Stimulated activated CD8-positive, alpha-beta memory T cell treated with anti-CD3 and anti-CD28 coated beads, Interleukin-15, amount 100 ng/mL, for 1 hour (primary cell): ENCODE results near the gene EFNA5.

ENCODE experiments used
- DNase-seq: peaks from one replicate; pipeline ENCODE4 v3.0.0-alpha.2; 2020; ENCODE audit warnings: low read depth

EFNA5 gene

DNA sequence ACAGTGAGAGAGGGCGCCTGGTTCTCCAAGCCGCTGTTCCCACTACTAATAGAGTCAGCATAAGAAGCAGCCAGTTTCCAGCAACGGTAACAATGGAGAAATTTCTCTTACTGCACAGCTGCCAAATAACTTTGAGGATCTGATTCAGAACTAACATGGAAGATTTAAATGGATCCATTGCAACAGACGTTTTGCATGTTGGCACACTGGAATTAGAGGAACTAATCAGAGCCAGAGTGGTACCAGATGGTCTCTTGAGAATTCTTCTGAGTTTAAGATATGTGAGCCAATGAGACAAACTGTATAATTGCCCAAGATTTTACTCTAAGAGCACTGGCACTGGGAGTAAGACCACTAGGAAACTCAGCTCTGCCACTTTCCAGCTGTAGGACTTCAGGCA lies 186.5 kb downstream of the EFNA5 start:
- DNase-seq: no peak

DNA sequence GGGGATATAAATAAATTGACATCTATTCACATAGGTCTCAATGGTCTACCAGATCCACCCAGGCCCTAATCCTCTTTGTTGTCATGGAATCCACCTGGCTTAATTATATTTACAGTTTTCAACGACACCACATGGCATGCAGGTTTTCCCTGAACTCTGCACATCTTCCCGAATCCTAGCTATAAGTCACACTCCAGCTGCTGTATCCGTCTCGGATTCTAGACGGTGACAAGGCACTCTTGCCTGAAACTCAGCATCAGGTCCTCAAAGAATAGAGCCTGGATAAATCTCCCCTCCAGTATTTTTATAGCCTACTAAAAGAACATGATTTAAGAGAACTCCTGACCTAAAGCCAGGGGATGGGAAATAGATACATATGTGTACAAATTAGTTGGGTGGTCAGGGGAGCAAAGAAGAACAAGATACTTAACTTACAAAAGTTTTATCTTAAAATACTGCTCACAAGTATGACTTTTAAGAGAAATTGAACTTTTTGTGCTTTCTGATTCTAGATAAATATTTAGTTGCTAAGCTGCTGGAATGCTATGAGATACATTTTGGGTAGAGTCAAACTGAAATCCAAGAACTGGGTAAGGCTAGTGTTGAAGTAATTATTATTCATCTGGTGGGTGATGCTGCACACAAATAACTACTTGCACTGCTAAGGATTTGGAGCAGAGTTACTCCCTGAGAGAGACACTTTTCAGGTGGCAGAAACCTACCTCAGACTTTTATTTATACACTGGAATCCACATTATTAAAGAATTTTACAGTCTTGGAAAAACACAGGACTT lies 187.3 kb downstream of the EFNA5 start:
- DNase-seq: no peak

DNA sequence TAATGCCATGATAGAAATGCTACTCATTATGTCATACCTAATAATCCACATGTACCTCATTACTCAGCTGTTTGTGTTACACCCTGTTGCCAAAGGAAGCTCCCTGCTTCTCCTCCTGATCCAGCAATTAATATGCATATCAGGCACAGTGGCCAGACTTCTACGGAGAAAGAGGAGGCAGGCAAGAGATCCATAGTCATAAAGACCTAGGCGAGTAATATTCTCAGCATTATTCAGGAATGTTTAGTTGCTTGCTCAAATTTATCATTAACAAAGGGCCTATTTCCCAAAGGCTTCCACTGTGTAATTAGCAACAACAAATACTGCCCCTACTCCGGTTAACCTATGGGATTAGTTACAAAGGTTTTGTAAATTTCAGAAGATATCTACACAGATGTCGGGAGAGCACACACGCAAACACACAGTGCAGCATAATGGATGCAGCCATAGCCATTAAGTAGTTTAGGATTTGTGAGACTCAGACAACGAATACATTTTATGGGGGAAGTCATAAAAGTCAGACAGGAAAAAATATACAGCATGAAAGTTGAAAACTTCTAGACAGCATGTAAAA lies 192.6 kb downstream of the EFNA5 start:
- DNase-seq: no peak

DNA sequence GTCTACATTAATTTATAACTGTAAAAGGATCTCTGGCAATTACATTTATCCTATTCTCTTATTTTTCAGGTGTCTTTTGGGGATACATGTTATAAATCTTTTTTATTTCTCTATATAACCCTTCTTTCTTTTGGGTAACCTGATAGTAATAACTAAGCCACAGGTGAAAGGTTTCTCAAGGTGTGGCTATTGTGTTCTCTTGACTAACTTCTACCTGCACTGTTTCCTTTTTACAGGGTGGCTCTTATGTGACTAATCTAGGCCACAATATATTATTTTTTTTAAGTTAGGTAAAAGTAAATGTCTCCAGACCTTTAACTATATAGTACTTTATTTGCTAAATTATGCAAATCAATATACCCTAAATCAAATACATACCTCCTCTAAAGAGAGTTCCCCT lies 193.2 kb downstream of the EFNA5 start:
- no peak for DNase-seq

DNA sequence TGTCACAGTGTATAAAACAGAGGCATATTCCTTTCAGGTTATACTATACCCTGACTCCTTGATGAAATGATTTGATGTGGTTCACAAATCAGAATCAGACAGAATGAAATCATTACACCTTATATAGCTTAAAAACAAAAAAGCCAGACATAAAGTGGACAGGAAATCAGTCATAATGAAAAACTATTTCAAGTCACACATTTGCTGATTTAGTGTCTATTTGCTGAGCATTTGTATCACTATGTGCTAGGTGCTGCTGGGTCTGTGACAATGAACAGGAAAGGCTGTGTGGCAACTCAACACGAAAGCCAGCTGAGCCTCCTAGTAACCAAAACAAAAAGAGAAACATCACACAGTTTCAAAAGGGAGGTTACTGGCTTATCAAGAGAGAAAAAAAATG lies 194.0 kb downstream of the EFNA5 start:
- DNase-seq: no peak

DNA sequence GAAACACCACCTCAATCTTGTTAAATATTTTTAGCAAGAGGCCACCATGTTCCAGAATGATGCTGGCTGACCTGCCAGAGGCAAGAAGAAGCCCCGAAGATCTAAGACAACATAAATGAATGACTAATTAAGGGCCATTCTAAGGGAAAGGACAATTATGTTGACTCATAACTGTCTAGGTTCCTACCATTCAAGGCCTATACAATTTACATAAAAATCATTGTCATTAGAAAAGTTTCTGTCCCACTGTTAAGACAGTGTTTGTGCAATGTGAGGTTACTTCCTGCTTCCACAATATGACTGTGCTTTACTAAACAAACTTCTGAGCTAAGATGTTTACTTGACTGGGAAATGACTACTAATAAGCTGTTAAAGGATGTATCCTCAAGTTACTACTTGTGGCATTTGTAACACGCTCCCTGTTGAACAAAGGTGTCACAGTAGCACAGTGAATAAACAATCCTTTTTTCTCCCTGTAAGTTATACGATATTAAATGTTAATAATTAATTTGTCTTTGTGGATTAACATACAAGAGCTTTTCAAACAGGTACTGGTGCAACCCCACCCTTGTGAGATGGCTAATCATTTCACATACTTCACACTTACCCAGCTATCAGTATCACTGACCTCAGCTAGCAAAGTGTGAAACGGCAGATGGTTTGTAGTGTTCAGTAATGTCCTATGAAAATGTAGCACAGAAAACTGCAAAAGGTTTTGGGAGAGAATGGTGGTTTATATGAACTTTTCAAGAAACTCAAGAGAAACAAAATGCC lies 195.8 kb downstream of the EFNA5 start:
- DNase-seq: no peak

DNA sequence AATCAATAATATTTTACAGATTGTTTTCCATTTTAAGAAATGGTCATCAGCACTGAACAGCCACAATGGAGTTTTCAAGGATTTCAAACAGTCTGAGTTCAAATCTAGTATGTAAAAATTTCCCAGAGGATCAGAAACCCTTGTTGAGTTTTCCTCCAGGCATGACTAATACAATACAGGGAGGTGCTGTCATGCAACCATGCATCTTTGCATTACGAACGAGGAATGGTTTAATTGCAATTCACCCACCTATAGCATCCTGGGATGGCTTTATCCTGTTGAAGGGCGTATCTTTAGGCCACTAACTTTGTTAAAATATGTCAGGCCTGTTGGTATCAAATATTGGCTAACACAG lies 196.4 kb downstream of the EFNA5 start:
- DNase-seq: no peak

DNA sequence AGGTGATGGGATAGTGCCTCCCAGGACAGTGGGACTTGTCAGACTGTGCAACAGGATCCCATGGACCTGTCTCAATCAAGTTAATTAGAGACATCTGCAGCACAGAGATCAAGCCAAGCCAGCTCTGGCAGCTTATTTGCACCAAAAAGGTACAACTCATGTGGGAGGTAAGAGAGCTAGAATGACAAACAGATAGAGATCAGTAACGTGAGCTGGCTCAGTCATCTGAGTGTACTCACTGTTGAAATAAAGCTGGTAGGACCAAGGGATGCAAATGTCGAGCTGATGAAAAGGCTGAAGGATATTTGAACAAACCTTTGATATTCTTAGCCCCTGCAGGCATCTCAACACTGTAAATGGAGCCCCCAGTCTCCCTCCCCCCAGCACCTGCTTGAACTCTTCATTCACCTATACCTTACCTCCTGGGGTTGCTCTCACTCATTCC lies 198.1 kb downstream of the EFNA5 start:
- DNase-seq: no peak

DNA sequence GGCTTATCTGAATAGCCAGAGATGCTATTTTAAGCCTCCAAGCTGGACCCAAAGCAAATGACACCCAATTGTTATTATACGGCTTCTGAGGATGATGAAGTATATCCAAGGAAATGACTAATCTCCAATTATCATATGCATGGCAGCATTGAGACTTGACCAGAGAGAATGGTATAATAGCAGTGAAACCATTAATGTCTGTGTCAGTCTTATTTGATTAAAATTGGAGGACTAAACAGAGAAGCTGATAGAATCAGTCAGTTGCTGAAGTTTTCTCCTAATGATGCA lies 200.5 kb downstream of the EFNA5 start:
- no peak for DNase-seq

DNA sequence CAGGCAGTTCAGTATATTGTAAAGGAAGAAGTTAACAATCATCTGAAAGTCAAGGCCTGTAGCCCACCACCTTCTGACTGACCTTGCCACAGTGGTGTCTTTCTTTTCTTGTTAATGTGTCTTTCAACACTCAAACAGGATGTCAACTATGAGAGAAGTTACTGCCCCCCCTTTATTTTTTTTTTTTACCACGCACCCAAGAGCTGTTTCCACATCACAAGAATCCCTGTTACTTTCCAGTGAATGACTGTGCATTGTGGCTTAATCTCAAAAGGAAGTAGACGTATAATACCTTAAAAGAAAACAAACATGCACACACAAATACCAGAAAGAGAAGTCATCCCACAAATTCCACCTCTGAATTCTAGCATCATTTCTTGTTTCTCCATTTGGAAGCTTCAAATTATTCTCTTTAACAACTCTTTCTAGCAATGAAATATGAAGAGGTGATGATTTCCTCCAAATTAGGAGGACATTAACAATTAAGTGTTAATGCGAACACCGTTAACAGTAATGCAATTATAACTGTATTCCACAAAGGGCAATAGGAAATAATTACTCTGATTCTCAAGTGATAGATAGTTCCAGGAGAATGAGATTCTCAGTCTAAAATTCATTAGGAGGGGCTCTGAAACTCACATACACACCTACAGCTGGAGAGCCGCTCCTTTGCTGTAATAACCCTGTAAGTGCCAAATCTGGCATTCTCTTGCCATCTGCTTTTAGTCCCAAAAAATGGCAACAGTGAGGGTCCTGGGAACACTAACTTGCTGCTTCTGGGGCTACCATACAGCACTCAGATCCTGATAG lies 201.0 kb downstream of the EFNA5 start:
- no peak for DNase-seq

DNA sequence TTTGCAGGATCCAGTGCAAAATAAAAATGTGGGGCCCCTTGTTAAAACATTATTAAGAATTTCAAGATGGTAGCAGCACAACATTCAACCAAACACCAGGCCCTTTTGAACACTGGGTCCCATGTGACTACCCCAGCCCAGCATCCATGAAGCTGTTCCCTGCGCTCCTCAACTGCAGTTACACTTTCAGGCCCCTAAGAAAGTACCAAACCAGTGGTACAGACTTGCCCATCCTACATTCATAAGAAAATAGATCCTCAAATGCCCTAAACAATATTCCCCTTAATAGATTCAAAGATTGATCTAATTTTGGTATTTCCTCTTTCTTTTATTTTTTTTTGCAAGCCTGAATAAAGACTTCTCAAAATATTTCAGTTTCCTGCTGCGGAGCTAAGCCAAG lies 201.7 kb downstream of the EFNA5 start:
- no peak for DNase-seq

DNA sequence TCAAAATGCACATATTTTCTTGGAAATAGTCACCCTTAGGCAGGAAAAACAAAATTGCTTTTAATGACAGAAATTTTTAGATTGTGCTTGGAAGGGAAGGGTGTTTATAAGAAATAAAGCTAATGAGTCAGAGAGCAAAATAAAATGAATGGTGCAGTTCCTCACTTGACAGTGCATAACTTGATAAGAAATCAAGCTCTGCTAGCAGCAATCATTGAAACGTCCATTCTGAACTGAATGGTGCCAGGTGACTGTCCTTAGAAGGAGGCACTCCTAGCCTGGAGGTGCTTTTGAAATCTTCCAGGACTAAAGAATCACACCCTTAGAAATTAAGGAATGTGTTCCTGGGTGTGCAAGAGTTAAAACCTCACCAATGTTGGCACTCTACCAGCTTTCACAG lies 202.5 kb downstream of the EFNA5 start:
- no peak for DNase-seq

DNA sequence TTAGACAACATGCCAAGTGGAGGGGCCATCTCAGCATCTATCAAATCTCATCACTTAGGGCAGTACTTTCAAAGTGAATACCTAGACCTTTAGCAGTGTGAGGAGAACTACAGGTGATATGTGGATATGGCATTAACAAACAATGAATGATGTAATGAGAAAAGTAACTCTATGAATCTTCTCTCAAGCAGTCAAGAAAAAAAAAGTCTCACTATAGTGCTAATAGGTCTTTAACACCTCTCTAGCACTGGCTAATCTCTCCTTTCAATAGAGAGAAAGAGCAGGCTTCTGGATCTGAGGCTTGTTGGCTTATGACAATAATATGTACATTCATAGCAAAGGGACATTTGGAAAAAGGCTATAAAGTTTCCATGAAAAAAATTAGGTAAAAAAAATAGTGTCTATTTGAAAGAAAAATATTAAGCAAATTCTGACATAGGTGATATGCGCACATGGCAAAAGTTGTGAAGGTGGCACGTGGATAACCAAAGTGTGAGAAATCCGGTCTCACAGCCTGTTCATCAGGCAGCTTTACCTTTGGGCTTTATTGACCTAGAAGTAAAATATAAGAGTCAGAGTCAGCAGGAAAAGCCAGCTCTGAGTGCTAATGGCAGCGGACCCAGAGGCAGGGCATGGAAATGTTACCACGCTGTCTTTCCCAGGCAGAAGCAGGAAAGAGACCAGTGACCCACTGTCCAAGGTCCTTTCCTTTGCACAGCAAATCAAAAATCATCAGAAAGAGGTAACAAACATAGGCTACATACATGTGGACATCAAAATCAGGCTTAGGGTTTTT lies 203.4 kb downstream of the EFNA5 start:
- no peak for DNase-seq

DNA sequence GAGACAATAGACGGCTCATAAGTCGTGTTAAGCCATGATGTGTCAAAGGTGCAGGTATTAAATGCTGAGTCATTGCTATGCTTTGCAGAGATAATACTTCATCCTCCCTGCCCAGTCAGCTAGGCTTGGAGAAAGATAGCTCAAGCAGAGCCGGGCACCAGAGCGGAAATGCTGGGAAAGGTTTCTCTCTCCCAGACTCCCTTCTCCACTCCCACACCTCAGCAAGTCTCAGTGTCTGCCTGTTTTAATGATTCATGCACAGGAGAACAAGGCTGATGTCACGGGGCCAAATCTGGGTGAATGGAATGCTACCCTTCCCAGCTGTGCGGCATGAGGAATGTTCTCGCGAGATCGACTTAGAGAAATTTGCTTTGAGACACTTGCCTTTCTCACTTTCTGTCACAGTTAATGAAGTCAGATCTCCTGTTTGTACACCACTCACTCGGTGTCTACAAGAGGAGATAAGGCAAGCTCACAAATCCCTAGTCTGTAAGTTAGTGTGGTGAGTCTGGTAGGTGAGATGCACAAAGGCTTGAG lies 204.4 kb downstream of the EFNA5 start:
- DNase-seq: no peak

DNA sequence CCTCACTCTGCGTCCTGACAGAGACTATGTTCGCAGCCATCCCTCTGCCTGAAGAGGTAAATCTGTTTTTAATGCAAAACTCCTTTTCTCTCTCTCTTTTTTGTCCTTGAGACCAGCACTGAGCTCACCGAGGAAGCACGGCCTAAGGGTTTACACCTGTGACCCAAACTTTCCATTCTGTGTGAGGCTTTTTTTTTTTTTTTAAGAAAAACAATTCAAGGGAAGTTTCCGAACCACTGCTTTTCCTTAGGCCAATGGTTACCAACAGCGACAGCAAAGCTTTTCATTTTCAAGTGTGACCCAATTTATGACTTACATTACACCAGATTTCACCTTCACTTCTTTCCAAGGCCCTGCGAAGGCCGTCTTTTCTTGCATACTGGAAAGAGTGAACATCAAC lies 205.9 kb downstream of the EFNA5 start:
- DNase-seq: no peak

DNA sequence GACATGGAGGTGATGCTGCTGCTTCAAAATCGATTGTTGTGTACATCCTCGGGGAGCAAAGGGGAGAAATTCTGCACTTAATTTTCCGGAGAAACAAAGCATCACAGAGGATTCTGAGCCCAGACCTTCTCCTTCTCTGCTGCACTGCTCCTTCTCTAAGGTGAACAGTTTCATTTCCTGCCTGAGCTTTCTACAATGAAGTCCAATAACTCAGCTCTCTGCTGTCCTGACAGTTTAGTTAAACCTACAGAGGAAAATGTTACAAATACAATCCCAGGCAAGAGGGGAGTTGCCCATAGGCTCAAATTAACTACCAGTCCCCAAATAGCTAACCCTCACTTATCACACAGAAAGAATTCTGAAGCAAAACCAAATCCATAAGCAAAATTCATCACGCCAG lies 206.3 kb downstream of the EFNA5 start:
- no peak for DNase-seq

DNA sequence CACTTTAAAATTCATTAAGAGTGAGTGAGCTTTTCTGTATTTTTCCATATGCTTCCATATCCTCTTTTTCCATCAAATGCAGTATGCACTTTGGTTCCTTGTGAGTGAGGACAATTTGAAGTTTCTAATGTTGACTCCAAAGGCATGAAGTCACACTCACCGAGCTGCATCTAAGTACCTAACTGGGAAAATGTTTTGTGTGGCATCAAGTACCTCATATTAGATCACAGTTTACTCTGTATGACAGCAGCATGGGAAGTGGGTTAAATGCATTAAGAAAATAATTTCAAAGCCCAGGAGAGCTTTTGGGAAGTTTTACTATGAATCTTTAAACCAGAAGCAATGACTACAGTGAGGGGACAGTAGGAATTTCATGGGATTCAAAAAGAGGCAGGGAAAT lies 207.0 kb downstream of the EFNA5 start:
- DNase-seq: no peak

DNA sequence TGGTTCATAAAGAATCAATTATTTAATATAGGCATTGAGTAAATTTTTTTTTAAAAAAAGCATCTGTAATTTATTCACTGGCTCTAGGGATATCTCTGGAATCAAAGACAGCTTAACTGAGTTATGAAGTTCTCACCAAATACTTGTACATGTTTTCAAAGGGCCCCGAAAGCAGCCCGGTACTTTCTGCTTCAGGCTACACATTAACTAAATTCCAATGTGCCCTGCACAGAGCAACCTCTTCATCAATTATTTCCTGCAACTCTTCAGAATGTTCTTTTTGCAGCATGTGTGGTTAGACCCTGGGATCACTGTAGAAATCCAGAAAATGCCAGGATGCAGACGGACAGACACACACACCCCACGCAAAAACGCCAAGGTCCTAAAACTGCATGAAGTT lies 209.0 kb downstream of the EFNA5 start:
- DNase-seq: no peak

DNA sequence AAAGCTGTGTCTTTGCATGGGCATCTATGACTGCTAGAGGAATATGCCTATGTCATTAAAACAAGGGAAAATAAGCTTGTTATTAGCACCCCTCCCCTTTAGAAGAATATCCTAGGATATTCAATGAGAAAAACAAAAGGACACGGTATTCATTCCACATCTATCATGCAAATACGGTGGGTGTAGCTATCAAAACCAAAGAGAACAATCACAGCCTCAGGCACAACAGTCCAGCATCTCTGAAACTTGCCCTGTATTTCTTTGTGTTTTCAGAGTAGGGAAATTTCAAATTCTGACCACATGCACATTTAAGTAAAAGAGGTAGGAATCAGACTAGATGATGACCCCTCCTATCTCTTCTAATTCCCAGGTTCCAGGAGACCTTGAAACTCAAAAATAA lies 209.9 kb downstream of the EFNA5 start:
- no peak for DNase-seq

DNA sequence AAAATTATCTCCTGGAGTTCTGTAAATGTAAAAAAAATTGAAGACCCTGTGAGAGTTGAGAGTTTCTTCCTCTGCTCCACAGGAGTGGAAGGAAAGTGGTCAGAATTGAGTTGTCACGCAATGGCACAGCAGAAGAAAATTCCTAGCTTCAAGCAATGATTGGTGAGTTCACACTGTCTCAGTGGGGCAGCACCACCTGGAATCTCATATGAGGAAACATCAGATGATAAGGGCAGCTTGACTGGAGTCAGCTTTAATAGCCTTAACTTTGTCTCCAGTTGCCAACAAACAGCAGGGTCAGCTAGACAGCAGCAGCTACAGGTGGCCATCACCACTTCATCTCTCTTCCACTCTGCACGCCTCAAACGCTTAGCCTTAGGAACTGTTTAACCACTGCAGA lies 211.1 kb downstream of the EFNA5 start:
- no peak for DNase-seq

DNA sequence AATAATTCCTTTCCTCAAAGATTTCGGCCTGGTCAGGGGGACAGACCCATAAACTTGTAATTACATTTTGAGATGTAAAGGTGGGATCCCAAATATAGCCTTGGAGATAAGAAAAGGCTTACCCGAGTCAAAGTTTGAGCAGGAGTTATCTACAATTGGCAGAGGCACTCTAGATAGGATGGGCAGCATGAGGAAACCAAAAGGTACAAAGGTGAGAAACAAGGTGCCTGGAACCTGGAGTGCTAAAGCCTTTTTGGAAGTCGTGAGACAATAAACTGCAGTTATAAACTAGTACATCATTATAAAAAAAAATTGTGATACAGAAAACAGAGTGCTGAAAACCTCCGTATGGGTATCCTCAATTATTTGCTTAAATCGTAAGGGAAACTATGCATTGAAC lies 212.4 kb downstream of the EFNA5 start:
- no peak for DNase-seq

DNA sequence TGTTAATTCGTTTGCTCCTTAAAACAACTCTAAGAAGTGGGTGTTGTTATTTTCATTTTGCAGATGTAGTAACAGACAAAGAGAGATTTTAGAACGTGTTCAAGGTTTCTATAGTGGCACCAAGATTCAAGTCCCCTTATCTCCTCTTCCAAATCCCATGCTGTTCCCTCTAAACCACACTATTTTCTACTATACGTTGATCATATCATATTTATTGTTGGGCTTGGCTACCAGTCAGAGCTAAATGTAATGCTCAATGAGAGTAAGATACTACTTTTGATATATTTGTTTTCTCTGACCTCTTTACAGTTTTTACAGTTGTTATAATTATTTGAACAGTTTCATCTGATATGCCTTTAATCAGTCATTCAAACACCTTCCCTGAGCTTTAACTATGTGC lies 212.9 kb downstream of the EFNA5 start:
- no peak for DNase-seq
